Erythroblast (primary cell): ENCODE measurements around the gene MRGPRD.

Source experiments
- GATA1 ChIP-seq: IDR thresholded peaks from 2 replicates; pipeline ENCODE4 v1.6.1; 2011; ENCODE audit warnings: low read depth, mild to moderate bottlenecking, control low read depth, low read length, moderate library complexity
- POLR2A ChIP-seq: IDR thresholded peaks from 2 replicates; pipeline ENCODE4 v1.6.1; 2011; ENCODE audit warnings: mild to moderate bottlenecking, low read length

DNA sequence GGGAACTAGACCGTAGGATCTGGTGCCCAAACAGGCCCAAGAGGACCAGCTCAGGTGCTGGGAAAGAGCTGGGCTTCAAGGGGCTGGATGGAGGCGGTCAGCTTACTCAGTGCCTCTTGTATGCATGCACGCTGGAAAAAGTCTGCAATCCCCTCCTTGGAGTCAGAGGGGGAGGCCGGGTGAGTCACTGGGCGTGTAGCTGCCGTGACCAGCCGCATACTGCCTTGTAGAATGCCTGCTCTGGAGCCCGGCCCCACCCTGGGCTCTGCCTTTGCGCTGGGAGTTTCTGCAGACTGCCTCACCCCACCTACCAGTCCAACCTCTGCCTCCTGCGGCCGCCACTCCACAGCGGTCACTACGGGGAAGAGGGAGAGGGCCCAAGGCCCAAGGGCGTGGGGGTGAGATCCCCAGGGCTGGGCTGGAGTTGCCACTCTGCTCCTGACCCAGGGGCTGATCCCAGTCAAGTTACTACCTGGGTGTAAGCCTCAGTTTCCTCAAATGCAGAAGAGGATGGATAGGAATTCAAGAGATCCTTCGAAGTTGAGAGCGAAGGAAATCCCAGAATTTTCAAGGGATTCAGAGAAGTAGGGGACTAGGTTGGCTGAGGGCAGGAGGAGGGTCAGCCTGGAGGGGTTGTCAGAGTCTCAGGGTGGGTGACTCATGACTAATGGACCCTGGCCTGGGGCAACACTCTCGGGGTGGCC is 28.1 kb upstream of the MRGPRD start:
- TF ChIP-seq POLR2A (no peak), GATA1 (no peak)
